ENCODE data around the gene ZNF239. TPM values are rescaled to one million over a fixed set of nuclear protein-coding genes. Genes with fewer than 3 reads are reported as not detected.

ZNF239 gene
- total RNA-seq, 1 donor from 2014 or later = 0.90 TPM

DNA sequence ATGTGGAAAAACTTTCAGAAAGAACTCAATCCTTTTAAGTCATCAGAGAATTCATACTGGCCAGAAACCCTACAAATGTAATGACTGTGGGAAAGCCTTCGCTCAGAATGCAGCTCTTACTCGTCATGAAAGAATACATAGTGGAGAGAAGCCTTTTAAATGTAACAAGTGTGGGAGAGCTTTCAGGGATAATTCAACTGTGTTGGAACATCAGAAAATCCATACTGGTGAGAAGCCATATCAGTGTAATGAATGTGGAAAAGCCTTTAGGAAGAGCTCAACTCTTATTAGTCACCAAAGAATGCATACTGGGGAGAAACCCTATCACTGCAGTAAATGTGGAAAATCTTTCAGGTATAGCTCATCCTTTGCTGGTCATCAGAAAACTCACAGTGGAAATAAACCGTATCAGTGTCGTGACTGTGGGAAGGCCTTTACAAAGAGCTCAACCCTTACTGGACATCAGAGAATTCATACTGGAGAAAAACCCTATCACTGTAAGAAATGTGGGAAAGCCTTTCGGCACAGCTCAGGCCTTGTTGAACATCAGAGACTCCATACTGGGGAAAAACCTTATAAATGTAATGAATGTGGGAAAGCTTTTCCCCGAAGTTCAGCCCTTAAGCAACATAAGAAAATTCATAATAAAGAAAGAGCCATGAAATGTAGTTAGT, 42.4 kb upstream of the ZNF239 start:
- no peaks in the 10 kb centered on the region for H3K4me1 Mint-ChIP-seq (ENCODE audit: unreplicated experiment)

DNA sequence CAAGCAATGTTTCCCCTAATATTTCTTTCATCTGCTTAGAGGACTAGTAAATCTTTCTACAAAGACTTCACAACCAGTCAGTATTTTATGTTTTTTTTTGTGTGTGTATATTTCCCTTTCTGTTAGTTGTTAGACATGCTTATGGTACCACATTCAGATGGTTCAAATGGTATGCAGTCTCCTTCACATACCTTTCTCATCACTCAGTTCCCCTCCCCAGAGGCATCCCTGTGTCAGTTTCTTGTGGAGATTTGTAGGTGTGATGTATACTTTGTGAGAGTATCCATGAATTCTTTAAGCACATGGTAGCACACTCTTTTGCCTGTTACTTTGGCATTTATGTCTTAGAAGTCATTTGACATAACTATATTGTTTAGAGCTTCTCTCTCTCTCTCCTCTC, 36.2 kb upstream of the ZNF239 start:
- Mint-ChIP-seq H3K27me3 (ENCODE audit: unreplicated experiment) (peaks cover 3% of the 10 kb centered on the region), H3K4me1 (ENCODE audit: unreplicated experiment) (peaks cover 4% of the 10 kb centered on the region), H3K4me3 (ENCODE audit: unreplicated experiment) (no peak overlapping the region), H3K27ac (ENCODE audit: unreplicated experiment) (no peak overlapping the region), H3K36me3 (ENCODE audit: low read depth, unreplicated experiment) (peaks cover 5% of the 10 kb centered on the region), H3K9me3 (ENCODE audit: unreplicated experiment) (no peaks in the 10 kb centered on the region)
- TF ChIP-seq, protein P1, sequence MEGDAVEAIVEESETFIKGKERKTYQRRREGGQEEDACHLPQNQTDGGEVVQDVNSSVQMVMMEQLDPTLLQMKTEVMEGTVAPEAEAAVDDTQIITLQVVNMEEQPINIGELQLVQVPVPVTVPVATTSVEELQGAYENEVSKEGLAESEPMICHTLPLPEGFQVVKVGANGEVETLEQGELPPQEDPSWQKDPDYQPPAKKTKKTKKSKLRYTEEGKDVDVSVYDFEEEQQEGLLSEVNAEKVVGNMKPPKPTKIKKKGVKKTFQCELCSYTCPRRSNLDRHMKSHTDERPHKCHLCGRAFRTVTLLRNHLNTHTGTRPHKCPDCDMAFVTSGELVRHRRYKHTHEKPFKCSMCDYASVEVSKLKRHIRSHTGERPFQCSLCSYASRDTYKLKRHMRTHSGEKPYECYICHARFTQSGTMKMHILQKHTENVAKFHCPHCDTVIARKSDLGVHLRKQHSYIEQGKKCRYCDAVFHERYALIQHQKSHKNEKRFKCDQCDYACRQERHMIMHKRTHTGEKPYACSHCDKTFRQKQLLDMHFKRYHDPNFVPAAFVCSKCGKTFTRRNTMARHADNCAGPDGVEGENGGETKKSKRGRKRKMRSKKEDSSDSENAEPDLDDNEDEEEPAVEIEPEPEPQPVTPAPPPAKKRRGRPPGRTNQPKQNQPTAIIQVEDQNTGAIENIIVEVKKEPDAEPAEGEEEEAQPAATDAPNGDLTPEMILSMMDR (IDR thresholded peaks at IDR 0.05; ENCODE audit: unreplicated experiment) = no peak
- DNase-seq (ENCODE audit: low spot score) = no peak

More for the DNA sequence above, 42.4 kb upstream of the ZNF239 start:
- no peak for DNase-seq (ENCODE audit: low spot score)
- Mint-ChIP-seq H3K36me3 (ENCODE audit: low read depth, unreplicated experiment) (peaks cover 21% of the 10 kb centered on the region), H3K27me3 (ENCODE audit: unreplicated experiment) (no peaks in the 10 kb centered on the region), H3K27ac (ENCODE audit: unreplicated experiment) (no peak overlapping the region), H3K9me3 (ENCODE audit: unreplicated experiment) (no peaks in the 10 kb centered on the region), H3K4me3 (ENCODE audit: unreplicated experiment) (no peak overlapping the region)
- TF ChIP-seq, protein P1 (IDR thresholded peaks at IDR 0.05; ENCODE audit: unreplicated experiment) = no peak

DNA sequence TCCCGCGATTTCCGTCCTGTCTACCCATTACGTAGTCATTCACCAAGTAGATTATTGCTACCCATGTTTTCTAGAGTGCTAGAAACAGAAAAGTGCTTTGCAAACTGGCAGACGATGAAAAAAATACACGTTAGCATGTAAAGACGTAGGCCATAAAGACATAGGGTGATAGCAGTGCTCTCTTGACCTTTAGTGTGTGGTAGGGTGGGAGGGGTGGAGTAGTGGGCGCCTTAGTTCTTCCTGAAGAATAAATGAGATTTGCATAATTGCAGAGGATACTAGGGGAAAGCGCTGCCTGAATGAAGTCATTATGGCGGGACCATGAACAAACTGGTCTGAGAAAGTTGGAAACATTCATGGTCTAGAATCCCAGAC, 32.8 kb upstream of the ZNF239 start:
- TF ChIP-seq, protein P1 (IDR thresholded peaks at IDR 0.05; ENCODE audit: unreplicated experiment) = no peak
- Mint-ChIP-seq H3K27ac (ENCODE audit: unreplicated experiment) (peak overlapping the region; percentile 45), H3K36me3 (ENCODE audit: low read depth, unreplicated experiment) (no peaks in the 10 kb centered on the region), H3K4me3 (ENCODE audit: unreplicated experiment) (peak overlapping the region; percentile 88), H3K27me3 (ENCODE audit: unreplicated experiment) (peaks cover 13% of the 10 kb centered on the region), H3K9me3 (ENCODE audit: unreplicated experiment) (no peaks in the 10 kb centered on the region), H3K4me1 (ENCODE audit: unreplicated experiment) (peaks cover 4% of the 10 kb centered on the region)
- no peak for DNase-seq (ENCODE audit: low spot score)

DNA sequence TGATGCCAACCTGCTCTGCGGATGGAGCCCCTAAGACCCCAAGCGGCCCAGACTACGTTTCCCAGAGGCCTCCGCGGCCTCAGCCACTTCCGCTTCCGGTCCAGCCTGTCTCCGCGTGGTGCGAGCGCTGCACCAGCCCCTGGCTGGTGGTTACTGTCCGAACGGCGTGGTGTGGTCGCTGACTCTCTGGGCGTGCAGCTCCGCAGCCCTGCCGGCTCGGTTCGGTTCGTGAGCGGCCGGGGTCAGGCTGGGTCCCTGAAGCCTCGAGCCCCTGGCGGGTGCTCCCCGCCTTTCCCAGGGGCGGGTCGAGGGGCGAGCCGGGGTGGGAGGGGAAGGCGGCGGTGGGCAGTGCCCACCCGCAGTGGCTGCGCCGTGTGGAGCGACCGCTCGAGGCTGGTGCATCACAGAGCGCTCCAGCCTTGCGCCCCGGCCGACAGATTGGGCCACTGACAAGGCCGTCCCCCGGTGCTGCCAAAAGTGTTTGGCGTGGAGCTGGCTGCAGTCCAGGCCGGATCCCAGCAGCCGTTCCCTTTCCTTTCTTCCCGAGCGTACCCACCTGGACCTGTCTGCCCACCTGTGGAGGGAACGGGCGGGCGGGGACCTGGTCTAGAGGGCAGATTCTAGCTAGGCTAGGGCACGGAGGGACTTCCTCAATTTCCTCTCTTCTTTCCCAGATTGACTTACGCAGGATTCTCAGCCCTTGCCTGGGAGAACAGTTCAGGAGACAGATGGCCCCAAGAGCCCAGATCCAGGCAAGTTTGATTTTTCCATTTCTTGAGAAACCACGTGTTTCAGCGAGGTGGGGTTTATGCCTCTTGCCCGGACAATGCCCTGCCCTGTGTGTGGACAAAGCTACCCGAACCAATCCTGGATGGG, 32.1 kb upstream of the ZNF239 start, which contains the start of gene ZNF485:
Gene ZNF485 (plus strand): TSS at position 116 of the 876 bp plus-strand sequence. CDS start 613 bp downstream, at position 729.
- peak within 1 kb of the TSS; percentile 45 for H3K27ac Mint-ChIP-seq (ENCODE audit: unreplicated experiment)
- TF ChIP-seq, protein P1 (IDR thresholded peaks at IDR 0.05; ENCODE audit: unreplicated experiment) = no peak
- no peaks in the 10 kb centered on the region for H3K36me3 Mint-ChIP-seq (ENCODE audit: low read depth, unreplicated experiment)
- H3K9me3 Mint-ChIP-seq (ENCODE audit: unreplicated experiment) = no peaks in the 10 kb centered on the region
- peak; percentile 60 for DNase-seq (ENCODE audit: low spot score)
- peak within 1 kb of the TSS; percentile 88 for H3K4me3 Mint-ChIP-seq (ENCODE audit: unreplicated experiment)
- H3K27me3 Mint-ChIP-seq (ENCODE audit: unreplicated experiment) = peaks cover 13% of the 10 kb centered on the region
- H3K4me1 Mint-ChIP-seq (ENCODE audit: unreplicated experiment) = peaks cover 4% of the 10 kb centered on the region

Data from endothelial cell (in vitro differentiated cells).